GM21576 (cell line): ENCODE results near the gene OR13A1.
"Not testable (repeated sequence)": the region's sequence is repeated elsewhere in the genome, so short reads cannot be mapped to it uniquely, and the experiment has no call there.

Source experiments
- ATAC-seq: cut with Tn5 transposase; IDR thresholded peaks from one replicate; pipeline ENCODE4 v1.9.1; 2021; ENCODE audit warnings: mild to moderate bottlenecking, moderate library complexity; ENCODE audit not compliant: unreplicated experiment

The OR13A1 gene, protein sequence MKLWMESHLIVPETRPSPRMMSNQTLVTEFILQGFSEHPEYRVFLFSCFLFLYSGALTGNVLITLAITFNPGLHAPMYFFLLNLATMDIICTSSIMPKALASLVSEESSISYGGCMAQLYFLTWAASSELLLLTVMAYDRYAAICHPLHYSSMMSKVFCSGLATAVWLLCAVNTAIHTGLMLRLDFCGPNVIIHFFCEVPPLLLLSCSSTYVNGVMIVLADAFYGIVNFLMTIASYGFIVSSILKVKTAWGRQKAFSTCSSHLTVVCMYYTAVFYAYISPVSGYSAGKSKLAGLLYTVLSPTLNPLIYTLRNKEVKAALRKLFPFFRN

DNA sequence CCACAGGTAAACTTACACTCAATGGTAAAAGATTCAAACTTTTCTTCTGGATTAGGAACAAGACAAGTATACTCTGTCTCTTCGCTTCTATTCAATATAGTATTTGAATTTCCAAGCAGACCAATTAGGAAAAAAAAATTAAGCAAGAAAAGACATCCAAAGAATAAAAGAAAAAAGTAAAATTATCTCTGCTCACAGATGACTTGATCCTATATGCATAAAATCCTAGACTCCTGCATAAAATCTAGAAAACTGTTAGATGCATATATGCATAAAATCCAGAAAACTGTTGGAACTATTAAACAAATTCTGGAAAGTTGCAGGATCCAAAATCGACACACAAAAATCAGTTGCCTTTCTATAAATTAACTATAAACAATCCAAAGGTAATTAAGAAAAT is at the start of gene OR13A1:
TSS of gene OR13A1 (minus strand) at position 101 of the 400 bp plus-strand sequence. CDS start 11,186 bp downstream, outside the sequence.
- no peak for ATAC-seq

GRCh38 chr10:45361983-45362799 is 46.8 kb upstream of the OR13A1 start:
- not testable (repeated sequence) for ATAC-seq

DNA sequence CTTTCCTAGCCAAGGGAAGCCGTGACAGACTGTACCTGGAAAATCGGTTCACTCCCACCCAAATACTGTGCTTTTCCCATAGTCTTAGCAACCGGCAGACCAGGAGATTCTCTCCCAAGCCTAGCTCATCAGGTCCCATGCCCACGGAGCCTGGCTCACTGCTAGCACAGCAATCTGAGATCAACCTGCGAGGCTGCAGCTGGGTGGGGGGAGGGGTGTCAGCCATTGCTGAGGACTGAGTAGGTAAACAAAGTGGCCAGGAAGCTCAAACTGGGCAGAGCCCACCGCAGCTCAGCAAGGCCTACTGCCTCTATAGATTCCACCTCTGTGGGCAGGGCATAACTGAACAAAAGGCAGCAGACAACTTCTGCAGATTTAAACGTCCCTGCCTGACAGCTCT is 43.6 kb upstream of the OR13A1 start:
- ATAC-seq, result not testable (repeated sequence)

DNA sequence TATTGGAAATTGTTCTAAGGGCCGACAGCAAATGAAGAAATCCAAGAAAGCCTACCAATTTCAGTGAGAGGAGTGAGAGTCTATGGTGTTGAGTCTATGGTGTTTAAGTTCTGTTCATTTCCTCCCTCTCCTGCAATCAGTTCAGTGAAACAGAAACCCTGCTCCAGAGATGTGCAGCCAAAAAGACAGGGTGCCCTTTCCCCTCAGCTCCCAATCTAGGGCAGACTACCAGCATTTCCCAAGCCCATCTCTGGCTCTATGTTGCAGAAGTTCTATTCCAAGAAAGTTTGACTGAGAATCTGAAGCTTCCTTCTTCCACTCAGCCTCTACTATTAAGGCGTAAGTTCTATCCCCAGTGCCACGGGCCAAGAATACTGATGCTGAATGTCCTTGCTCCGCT is 40.1 kb upstream of the OR13A1 start:
- ATAC-seq, result no peak

DNA sequence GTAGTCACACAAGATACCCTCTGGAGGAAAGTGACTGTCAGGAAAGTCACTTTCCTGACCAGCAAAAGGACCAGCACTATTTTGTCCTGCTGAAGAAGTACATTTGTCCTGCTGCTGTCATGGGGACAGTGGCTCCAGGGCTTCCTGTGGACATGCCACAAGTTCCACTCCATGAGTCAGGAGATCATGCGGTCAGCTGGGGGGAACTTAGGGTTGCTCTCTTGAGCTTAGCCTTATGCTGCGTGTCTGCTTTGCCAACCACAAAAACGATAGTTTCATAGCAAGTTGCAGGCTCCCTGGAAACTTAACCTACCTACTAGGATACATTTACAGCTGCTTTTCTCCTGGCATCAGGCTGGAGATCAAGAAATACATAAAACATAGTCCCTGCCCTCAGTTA is 38.9 kb upstream of the OR13A1 start:
- ATAC-seq, result no peak

DNA sequence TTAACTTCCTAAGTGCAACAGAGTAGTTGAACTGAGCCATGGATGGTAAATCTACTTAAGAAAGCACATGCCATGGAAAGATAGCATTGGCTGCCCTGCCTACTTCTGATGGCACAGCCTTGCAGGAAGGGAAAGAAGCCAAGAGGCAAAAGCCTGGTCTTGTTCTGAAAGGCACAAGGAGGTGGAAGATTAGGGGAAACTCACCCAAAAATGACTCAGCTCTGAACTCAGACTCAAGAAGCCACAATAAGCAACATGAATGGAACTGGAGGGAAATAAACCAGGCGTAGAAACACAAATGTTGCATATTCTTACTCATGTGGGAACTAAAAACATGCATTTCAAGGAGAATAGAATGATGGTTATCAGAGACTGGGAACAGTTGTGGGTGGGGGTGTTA is 37.8 kb upstream of the OR13A1 start:
- ATAC-seq, result peak; percentile 47

- ATAC-seq, result not testable (repeated sequence)
These were observed 32.9 kb upstream of the OR13A1 start for GRCh38 chr10:45348196-45348765.

DNA sequence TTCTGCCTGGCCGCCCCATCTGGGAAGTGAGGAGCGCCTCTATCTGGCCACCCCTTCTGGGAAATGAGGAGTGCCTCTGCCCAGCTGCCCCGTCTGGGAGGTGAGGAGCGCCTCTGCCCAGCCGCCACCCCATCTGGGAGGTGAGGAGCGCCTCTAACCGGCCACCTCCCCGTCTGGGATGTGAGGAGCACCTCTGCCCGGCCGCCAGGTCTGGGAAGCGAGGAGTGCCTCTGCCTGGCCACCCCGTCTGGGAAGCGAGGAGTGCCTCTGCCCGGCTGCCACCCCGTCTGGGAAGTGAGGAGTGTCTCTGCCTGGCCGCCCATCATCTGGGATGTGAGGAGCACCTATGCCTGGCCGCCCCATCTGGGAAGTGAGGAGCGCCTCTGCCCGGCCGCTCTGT is 32.1 kb upstream of the OR13A1 start:
- ATAC-seq, result not testable (repeated sequence)

DNA sequence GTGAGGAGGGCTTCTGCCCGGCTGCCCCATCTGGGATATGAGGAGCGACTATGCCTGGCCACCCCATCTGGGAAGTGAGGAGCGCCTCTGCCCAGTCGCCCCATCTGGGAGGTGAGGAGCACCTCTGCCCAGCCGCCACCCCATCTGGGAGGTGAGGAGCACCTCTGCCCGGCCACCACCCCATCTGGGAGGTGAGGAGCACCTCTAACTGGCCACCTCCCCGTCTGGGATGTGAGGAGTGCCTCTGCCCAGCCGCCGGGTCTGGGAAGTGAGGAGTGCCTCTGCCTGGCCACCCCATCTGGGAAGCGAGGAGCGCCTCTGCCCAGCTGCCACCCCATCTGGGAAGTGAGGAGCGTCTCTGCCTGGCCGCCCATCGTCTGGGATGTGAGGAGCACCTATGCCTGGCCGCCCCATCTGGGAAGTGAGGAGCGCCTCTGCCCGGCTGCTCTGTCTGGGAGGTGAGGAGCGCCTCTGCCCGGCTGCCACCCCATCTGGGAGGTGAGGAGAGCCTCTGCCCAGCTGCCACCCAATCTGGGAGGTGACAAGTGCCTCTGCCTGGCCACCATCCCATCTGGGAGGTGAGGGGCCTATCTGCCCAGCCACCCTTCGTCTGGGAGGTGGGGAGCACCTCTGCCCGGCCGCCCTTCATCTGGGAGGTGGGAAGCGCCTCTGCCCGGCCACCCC is 31.4 kb upstream of the OR13A1 start:
- ATAC-seq, result not testable (repeated sequence)

GRCh38 chr10:45340420-45340819 is 25.0 kb upstream of the OR13A1 start:
- not testable (repeated sequence) for ATAC-seq

GRCh38 chr10:45339894-45340293 is 24.5 kb upstream of the OR13A1 start:
- ATAC-seq, result no peak

DNA sequence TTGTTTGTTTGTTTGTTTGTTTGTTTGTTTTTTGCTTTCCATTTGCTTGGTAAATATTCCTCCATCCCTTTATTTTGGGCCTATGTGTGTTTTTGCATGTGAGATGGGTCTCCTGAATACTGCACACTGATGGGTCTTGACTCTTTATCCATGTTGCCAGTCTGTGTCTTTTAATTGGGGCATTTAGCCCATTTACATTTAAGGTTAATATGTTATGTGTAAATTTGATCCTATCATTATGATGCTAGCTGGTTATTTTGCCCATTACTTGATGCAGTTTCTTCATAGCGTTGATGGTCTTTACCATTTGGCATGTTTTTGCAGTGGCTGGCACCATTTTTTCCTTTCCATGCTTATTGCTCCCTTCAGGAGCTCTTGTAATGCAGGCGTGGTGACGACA is 16.4 kb upstream of the OR13A1 start:
- not testable (repeated sequence) for ATAC-seq

DNA sequence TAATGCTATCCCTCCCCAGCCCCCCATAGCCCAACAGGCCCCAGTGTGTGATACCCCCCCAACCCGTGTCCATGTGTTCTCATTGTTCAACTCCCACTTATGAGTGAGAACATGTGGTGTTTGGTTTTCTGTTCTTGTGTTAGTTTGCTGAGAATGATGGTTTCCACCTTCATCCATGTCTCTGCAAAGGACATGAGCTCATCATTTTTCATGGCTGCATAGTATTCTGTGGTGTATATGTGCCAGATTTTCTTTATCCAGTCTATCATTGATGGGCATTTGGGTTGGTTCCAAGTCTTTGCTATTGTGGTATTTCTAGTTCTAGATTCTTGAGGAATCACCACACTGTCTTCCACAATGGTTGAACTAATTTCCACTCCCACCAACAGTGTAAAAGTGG is 11.5 kb upstream of the OR13A1 start:
- not testable (repeated sequence) for ATAC-seq

- ATAC-seq, result no peak
These were observed 9.7 kb upstream of the OR13A1 start for GRCh38 chr10:45325116-45325515.

GRCh38 chr10:45319702-45320101 is 4.3 kb upstream of the OR13A1 start:
- ATAC-seq, result no peak

DNA sequence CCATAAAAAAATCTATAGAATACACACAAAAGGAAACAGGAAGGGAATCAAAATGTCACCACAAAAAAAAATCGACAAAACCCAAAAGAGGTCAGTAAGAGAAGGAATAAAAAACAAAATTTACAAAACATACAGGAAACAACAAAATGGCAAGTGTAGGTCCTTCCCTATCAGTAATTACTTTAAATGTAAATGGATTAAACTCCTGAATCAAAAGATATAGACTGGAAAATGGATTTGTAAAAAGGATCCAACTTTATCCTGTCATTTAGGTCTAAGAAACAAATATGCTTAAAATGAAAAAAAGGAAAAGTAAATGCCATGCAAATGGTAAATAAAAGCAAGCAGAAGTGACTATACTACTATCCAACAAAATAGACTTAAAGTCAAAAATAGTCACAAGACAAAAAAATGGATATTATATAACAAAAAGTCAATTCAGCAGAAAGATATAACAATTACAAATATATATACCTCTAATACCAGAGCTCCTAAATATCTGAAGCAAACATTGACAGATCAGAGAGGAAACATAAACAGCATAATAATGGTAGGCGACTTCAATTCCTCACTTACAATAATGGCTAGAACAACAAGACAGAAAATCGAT is 2.0 kb downstream of the OR13A1 start:
- ATAC-seq, result no peak

GRCh38 chr10:45308707-45309106 is 6.7 kb downstream of the OR13A1 start:
- ATAC-seq, result peak; percentile 71

GRCh38 chr10:45302573-45302972 is 12.8 kb downstream of the OR13A1 start:
- ATAC-seq, result no peak

- not testable (repeated sequence) for ATAC-seq
These were observed 17.0 kb downstream of the OR13A1 start for GRCh38 chr10:45298341-45298955.

DNA sequence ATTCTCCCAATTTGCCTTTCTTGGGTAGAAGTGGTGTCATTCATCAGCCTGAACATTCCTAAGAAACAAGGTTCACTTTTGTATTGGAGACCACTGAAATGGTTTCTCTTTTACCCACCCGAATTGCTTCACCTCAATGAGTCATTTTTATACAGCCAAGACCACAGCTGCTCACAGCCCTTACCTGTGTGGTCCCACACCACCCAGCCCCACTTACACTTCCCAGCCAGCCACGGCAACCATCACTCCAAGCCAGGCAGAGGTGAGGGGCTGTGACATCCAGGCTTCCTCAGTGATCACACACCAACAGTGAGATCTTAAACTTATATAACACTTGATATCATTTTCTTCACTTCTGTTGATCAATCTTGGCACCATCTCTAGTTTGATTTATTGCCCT is 20.7 kb downstream of the OR13A1 start:
- no peak for ATAC-seq
